ENCODE results near the gene BICRA.
A peak's percentile ranks its signal among the peaks of the same experiment; 100 is the strongest.
"Not testable (repeated sequence)": the region's sequence is repeated elsewhere in the genome, so short reads cannot be mapped to it uniquely, and the experiment has no call there.

BICRA gene

GRCh38 chr19:47608969-47609905, at the start of gene BICRA:
Gene BICRA (plus strand): TSS chr19:47609134. CDS start chr19:47673575, 64,441 bp downstream.
- DNase-seq, result peak; percentile 76

GRCh38 chr19:47560999-47561398, 47.9 kb upstream of the BICRA start:
- DNase-seq, result no peak

GRCh38 chr19:47561440-47562057, 47.4 kb upstream of the BICRA start:
- DNase-seq, result no peak

- DNase-seq, result no peak
Measured at GRCh38 chr19:47564081-47564480, 44.9 kb upstream of the BICRA start.

- no peak for DNase-seq
Measured at GRCh38 chr19:47569331-47569730, 39.6 kb upstream of the BICRA start.

- DNase-seq, result no peak
Measured at GRCh38 chr19:47572635-47573034, 36.3 kb upstream of the BICRA start.

GRCh38 chr19:47573071-47574026, 35.6 kb upstream of the BICRA start, which contains the start of gene ZNF541:
Gene ZNF541 (minus strand): TSS chr19:47573148. CDS start chr19:47555856, 17,292 bp downstream.
- no peak for DNase-seq

- no peak for DNase-seq
Measured at GRCh38 chr19:47580397-47580796, 28.5 kb upstream of the BICRA start.

- no peak for DNase-seq
Measured at GRCh38 chr19:47581605-47582319, 27.2 kb upstream of the BICRA start.

GRCh38 chr19:47582320-47582909, 26.5 kb upstream of the BICRA start:
- no peak for DNase-seq

- DNase-seq, result not testable (repeated sequence)
Measured at GRCh38 chr19:47583161-47583560, 25.8 kb upstream of the BICRA start.

GRCh38 chr19:47587295-47587694, 21.6 kb upstream of the BICRA start:
- DNase-seq, result no peak

- no peak for DNase-seq
Measured at GRCh38 chr19:47589824-47590223, 19.1 kb upstream of the BICRA start.

- no peak for DNase-seq
Measured at GRCh38 chr19:47593860-47594259, 15.1 kb upstream of the BICRA start.

- DNase-seq, result no peak
Measured at GRCh38 chr19:47595944-47596343, 13.0 kb upstream of the BICRA start.

- no peak for DNase-seq
Measured at GRCh38 chr19:47598407-47599349, 10.3 kb upstream of the BICRA start.

- not testable (repeated sequence) for DNase-seq
Measured at GRCh38 chr19:47599671-47600245, 9.2 kb upstream of the BICRA start.

GRCh38 chr19:47600246-47601179, 8.4 kb upstream of the BICRA start:
- peak; percentile 98 for DNase-seq
